Measurements from ENCODE around the gene HIGD2A.

HIGD2A gene

DNA sequence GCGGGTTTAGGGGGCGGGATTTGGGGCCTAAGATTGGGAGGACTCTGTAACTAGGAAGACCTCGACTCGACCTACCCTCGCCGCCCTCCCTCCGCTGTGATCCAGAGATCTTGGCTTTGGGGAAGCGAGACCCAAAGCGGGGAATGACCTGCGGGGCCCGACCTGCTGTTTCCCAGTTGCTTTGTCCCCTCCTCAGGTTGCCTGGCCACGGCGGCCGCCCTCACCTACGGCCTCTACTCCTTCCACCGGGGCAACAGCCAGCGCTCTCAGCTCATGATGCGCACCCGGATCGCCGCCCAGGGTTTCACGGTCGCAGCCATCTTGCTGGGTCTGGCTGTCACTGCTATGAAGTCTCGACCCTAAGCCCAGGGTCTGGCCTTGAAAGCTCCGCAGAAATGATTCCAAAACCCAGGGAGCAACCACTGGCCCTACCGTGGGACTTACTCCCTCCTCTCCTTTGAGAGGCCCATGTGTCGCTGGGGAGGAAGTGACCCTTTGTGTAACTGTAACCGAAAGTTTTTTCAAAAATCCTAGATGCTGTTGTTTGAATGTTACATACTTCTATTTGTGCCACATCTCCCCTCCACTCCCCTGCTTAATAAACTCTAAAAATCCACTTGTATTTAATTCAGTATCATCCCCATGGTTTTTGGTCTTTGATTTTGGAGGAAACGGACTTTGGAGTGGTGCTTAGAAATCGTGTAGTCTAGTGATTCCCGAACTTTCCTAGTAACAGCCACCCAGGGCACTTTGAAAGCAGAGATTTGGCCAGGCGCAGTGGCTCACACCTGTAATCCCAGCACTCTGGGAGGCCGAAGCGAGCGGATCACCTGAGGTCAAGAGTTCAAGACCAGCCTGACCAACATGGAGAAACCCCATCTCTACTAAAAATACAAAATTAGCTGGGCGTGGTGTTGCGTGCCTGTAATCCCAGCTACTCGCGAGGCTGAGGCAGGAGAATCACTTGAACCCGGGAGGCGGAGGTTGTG, 878 bp downstream of the HIGD2A start:
- TF ChIP-seq, protein P1, sequence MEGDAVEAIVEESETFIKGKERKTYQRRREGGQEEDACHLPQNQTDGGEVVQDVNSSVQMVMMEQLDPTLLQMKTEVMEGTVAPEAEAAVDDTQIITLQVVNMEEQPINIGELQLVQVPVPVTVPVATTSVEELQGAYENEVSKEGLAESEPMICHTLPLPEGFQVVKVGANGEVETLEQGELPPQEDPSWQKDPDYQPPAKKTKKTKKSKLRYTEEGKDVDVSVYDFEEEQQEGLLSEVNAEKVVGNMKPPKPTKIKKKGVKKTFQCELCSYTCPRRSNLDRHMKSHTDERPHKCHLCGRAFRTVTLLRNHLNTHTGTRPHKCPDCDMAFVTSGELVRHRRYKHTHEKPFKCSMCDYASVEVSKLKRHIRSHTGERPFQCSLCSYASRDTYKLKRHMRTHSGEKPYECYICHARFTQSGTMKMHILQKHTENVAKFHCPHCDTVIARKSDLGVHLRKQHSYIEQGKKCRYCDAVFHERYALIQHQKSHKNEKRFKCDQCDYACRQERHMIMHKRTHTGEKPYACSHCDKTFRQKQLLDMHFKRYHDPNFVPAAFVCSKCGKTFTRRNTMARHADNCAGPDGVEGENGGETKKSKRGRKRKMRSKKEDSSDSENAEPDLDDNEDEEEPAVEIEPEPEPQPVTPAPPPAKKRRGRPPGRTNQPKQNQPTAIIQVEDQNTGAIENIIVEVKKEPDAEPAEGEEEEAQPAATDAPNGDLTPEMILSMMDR (IDR thresholded peaks at IDR 0.05), result no peak
- no peak for TF ChIP-seq ZFX (IDR thresholded peaks at IDR 0.05; ENCODE audit: borderline replicate concordance)
- peak overlapping the region; percentile 90 for H3K27ac ChIP-seq

DNA sequence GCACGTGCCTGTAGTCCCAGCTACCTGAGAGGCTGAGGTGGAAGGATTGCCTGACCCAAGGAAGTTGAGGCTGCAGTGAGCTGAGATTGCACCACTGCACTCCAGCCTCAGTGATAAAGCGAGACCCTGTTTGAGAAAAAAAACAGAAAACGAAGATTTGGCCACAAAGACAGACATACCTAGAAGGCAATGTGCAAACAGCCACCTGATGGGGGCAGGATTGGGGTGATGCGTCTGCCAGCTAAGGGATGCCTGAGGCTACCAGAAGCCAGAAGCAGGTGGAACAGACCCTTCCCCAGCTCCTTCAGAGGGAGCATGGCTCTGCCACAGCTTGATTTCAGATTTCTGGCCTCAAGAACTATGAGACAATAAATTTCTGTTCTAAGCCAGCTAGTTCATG, 2.9 kb downstream of the HIGD2A start:
- no peak overlapping the region for H3K27ac ChIP-seq
- TF ChIP-seq, protein P1 (IDR thresholded peaks at IDR 0.05), result no peak
- no peak for TF ChIP-seq ZFX (IDR thresholded peaks at IDR 0.05; ENCODE audit: borderline replicate concordance)

DNA sequence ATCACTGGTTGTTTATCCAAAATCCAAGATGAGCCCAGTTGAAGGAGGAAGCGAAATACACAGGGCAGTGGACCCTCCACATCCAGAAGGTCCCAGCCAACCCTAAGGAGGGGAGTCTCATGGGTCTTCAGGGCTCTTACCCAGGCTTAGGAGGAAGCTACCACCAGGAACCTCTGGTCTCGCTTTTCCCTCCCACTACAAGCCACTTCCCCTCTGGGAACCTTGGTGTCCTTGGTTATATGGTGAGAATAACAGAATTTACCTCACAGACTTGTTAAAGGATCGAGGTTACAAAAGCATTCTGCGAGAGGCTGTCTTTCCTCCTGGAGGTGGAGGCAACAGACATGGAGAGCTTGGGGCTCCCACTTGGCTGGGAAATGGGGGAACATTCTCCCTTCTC, 3.4 kb downstream of the HIGD2A start:
- no peak overlapping the region for H3K27ac ChIP-seq
- TF ChIP-seq, protein P1 (IDR thresholded peaks at IDR 0.05), result no peak
- TF ChIP-seq ZFX (IDR thresholded peaks at IDR 0.05; ENCODE audit: borderline replicate concordance), result no peak

DNA sequence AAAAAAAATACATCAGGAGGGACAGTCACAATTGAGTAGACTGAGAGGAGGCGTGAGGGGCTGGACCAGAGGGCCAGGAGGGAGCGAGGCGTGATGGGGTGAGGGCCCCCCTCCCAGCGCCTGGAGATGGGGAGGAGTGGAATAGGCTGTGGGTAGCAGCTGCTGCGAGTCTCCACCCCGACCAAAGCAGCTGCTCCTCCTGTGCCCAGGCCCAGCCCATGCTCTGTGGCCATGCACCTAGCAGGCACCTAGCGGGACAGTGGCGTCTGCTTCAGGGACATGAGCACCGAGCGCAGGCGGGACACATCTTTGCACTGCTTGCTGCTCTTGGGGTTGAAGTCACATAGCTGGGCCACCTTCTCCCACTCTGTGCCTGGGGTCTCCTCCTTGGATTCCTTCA, 4.0 kb downstream of the HIGD2A start:
- H3K27ac ChIP-seq, result no peak overlapping the region
- TF ChIP-seq, protein P1 (IDR thresholded peaks at IDR 0.05), result no peak
- no peak for TF ChIP-seq ZFX (IDR thresholded peaks at IDR 0.05; ENCODE audit: borderline replicate concordance)

DNA sequence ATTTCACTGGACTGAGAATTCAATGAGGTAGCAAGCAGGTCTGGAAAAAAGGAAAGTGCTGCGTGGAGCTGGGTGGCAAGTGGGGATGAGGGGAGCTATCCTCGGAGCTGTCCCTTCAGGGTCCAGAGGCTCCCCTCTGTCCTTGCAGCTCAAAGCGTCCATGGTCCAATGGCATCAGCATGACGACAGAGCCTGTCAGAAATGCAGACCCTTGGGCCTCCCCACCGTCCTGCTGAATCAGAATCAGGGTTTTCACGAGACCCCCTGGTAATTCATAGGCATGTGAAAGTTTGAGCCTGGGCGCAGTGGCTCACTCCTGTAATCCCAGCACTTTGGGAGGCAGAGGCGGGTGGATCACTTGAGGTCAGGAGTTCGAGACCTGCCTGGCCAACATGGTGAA, 5.5 kb downstream of the HIGD2A start:
- no peak overlapping the region for H3K27ac ChIP-seq
- TF ChIP-seq, protein P1 (IDR thresholded peaks at IDR 0.05), result no peak
- no peak for TF ChIP-seq ZFX (IDR thresholded peaks at IDR 0.05; ENCODE audit: borderline replicate concordance)

DNA sequence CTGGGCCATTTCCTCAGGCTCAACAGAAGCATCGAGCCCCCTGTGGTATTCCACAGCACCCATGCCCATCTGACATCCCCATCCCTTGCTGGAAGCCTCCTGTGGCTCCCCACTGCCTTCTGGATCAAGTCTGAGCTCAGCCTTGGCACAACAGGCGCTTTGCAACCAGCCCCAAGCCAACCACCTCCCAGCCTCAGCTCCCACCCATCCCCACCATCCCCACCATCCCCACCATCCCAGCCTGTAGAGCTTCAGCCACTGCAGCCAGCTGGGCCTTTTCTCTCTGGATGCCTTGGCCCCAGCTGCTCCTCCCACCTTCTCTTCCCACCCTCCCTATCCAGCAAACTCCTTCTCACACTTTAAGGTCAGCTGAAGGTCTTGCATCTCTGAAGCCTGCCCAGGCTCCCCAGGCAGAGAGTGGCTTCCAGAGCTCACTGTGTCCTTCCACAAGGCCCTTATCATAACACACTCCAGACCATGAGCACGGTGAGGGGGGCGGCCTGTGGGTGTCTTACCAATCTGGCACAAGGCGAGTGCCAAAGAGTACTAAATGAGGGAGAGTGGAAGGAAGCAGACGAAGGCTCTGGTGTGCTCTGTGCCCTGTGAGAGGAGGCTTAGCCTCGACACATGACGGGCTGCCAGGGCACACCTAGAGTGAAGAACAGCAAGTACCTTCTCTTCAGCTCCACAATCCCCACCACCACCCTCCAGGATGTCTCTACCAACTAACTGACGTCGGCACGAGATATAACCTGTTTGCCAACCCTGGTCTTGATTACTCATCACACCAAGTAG, 6.5 kb downstream of the HIGD2A start:
- no peak overlapping the region for H3K27ac ChIP-seq

More for the DNA sequence above, 6.5 kb downstream of the HIGD2A start:
- no peak for TF ChIP-seq ZFX (IDR thresholded peaks at IDR 0.05; ENCODE audit: borderline replicate concordance)
- TF ChIP-seq, protein P1 (IDR thresholded peaks at IDR 0.05), result no peak
